Activated naive CD4-positive, alpha-beta T cell treated with Interleukin-2 at 50 U/mL for 16 hours (primary cell): ENCODE measurements around the gene CDC45.

ENCODE experiments used
- DNase-seq: peaks from one replicate; pipeline ENCODE4 v3.0.0-alpha.2; 2020

Gene CDC45

DNA sequence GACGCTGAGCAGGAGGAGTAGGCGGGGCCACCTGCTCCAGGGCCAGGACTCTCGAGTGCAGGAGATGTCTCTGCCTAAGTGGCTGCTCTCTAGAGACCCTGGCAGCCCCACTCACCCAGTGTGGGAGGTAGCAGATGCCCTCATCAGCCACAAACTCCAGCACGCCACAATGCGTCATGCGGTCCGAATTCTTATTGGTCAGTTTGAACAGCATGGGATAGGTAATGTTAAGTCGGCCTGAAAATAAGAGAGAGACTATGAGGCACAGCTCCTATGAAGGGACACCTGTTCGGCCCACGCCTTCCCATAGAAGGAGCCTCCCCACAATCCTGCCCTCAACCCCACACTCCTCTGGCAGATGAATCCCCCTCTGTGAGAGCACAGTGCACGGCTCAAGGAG lies 8.1 kb upstream of the CDC45 start:
- DNase-seq: no peak

GRCh38 chr22:19472233-19472632 lies 7.5 kb upstream of the CDC45 start:
- DNase-seq: no peak

DNA sequence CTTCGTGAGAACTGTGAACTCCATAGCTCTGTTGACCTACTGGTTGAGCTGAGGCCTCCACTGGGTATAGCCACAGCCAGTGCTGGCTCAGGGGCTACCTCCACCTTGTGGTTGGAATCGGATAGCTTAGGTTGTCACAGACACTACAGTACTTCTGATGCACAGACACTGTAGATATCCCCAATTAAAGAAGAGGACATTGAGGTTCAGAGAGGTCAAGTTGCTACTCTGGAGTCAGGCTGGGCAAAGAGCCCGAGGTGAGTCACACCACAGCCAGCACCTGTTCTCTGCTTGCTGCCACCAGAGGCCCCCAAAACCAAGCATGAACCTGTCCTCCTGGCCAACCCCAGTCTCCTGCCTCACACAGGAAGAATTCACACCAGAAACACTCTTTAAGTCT lies 6.1 kb upstream of the CDC45 start:
- DNase-seq: no peak

DNA sequence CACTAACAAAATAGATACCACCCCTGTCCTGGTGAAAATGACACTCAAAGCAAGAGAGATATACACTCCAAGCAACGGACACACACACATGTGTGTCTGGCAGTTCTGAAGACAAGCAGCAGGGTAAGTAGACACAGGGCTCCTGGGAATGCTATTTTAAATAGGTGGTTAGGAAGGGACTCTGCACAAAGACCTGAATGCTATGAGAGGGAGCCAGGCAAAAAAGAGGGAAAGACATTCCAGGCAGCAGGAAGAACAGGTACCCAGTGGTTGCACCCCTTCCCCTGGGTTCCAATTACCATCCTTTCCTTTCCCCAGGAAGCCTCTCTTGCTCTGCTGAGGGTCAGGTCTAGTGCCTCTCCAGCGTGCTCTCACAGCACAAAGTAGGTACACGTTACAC lies 3.7 kb upstream of the CDC45 start:
- DNase-seq: no peak

- DNase-seq: no peak
Observed at GRCh38 chr22:19477321-19478044, 2.2 kb upstream of the CDC45 start.

GRCh38 chr22:19478045-19478900 lies 1.4 kb upstream of the CDC45 start:
- DNase-seq: peak; percentile 21

DNA sequence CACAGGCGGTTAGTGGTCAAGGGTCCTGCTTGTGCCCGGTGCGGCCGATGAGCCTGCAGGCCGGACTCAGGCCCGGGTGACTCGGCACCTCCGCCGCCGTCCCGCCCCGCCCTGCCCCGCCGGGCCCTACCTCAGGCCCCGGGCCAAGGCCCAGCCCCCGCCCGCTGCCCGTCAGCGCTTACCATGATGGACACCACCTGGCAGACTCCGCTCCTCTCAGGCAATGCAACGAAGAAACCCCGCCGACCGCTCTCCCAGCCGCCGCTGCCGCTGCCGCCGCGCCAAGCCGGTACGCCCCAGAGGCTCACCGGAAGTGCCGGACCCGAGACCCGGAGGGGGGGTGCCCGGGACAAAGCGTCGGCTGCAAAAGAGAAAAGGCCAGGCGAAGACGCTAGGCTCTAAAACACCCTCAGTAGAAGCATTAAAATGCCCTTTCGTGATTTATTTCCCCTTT lies 792 bp upstream of the CDC45 start, which contains the start of gene UFD1:
Gene UFD1, minus strand, starts transcription at position 293 of the 454 bp plus-strand sequence. Its CDS starts 108 bp downstream, at position 185.
- peak; percentile 83 for DNase-seq

- no peak for DNase-seq
Observed at GRCh38 chr22:19480173-19480568, 451 bp downstream of the CDC45 start.

DNA sequence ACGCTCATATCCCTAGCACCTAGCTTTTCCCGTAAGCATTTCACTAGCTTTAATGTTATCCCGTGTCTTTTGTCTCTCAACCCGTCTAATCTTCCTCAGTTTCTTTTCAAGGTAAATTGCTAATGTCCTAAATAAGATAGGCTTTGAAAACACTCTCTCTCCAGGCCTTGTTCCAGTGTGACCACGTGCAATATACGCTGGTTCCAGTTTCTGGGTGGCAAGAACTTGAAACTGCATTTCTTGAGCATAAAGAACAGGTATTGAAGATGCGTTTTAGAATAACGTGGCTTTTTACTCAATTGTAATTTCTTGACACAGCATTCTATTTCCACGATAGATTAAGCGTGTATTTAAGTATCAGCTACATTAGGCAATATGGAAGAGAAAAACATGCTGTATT lies 1.1 kb downstream of the CDC45 start:
- no peak for DNase-seq

DNA sequence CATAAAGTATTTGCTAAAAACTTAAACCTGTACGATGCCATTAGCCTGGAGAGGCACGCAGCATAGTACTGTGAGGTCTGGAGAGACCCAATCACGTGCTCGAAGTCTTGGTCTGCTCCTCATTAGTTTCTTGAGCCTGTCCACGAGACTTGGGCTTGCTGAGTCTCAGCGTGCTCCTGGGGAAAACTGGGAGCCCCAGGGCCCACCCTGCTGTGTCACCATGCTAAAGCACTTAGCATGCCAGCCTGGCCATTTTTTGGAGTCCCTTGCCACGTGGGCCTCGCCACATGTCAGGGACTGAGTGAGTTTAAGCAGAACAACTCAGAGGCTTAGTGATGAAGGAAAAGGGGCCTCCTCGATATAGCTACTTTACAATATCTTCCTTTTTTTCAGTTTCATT lies 2.6 kb downstream of the CDC45 start:
- DNase-seq: no peak

- DNase-seq: no peak
Observed at GRCh38 chr22:19483481-19484244, 3.9 kb downstream of the CDC45 start.

- no peak for DNase-seq
Observed at GRCh38 chr22:19488285-19488684, 8.6 kb downstream of the CDC45 start.

DNA sequence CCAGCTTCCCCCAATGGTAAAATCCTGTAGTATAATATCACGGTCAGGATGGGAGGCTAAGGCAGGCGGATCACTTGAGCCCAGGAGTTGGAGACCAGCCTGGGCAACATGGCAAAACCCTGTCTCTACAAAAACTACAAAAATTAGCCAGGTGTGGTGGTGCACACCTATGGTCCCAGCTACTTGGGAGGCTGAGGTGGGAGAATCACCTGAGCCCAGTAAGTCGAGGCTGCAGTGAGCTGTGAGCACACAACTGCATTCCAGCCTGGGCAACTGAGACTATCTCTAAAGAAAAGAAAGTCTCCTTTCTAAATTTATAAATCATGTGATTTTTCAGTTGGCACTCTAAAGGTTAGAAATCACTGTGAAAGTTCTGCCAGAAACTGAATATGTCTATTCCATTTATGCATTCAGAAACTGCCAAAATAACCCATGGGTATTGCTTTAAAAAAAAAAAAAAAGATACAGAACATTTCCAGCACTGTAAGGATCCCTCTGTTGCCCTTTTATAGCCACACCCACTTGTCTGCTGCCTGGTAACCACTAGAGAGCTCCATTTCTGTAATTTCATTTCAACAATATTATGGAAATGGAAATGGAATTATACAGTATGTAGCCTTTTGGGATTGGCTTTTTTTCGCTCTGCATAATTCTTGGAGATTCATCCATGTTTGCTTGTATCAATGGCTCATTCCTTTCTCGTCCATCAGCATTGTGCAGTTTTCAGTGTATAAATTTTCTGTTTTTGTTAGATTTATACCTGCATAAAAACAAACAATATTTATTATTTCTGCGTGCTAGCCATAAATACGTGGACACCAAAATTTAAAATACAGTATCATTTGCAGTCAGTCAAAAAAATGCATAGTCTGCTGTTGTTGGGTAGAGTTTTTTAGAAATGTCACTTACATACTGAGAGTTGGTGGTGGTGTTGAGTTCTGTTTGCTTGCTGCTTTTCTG lies 9.4 kb downstream of the CDC45 start:
- no peak for DNase-seq

GRCh38 chr22:19490628-19491230 lies 11.0 kb downstream of the CDC45 start:
- no peak for DNase-seq

DNA sequence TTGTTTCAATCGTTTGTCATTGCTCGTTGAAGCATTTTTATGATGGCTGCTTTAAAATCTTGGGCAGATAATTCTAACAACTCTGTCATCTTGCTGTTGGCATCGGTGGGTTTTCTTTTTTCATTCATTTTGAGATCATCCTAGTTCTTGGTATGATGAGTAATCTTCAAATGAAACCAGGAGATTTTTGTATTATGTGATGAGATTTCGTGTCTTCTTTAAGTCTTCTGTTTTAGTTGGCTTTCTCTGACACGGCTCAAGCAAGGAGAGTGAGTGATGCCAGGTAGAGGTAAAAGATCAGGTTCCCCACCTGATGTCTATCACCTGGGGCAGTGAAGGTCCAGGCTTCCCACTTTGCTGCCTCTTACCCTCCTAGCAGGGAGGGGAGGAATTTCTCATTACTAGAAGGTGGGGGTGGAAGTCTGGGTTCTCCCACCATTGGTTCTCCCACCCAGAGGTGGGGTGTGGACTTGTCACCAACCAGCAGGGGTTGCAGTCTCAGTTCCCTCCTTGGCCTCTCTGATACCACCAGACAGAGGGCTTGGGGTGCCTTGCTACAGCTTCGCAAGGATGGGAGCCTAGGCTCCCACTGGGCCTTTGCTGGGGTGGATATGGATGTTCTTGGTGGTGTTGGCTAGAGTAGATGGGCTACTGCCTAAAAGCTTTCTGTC lies 12.9 kb downstream of the CDC45 start:
- DNase-seq: no peak

DNA sequence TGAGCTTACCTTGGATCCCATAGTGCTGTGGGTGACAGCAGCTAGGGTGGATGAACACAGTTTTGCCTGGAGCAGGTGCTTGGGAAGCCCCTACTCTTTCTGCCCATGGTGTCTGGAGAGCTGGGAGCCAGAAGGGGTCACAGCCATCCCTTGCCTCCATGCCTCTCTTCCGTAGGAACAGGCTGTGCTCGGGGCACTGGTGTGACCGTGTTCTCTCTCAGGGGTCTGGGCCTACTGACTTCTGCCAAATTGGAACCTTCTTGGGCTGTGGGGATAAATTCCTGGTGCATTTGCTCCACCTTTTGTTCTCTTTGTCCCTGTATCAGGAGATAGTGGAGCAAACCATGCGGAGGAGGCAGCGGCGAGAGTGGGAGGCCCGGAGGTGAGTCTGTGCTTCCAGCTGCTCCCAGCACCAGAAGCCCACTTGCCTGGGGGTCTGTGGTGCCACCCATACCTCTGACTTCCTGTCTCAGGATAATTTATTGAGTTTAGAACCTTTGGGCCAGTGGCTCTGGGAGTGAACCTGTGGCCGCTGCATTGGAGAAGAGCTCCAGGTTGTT lies 14.4 kb downstream of the CDC45 start:
- no peak for DNase-seq

DNA sequence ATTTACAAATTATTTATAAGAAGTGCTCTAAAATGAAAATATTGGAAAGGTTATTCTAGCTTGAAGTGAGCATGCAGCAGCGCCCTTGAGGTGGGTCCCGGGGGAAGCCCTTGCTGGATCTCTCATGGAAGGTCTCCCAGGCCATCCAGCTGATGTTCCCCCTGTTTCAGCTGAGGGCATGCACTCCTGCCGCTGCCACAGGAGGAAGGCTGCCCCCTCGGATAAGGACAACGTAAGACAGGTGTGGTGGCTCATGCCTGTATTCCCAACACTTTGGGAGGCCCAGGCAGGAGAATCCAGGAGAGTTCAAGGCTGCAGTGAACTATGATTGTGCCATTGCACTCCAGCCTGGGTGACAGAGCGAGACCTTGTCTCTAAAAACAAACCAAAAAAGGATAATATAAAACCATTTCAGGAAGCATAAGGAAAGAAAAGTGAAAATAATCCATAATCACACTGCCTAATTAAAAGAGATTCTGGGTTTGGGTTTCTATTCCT lies 15.0 kb downstream of the CDC45 start:
- no peak for DNase-seq

DNA sequence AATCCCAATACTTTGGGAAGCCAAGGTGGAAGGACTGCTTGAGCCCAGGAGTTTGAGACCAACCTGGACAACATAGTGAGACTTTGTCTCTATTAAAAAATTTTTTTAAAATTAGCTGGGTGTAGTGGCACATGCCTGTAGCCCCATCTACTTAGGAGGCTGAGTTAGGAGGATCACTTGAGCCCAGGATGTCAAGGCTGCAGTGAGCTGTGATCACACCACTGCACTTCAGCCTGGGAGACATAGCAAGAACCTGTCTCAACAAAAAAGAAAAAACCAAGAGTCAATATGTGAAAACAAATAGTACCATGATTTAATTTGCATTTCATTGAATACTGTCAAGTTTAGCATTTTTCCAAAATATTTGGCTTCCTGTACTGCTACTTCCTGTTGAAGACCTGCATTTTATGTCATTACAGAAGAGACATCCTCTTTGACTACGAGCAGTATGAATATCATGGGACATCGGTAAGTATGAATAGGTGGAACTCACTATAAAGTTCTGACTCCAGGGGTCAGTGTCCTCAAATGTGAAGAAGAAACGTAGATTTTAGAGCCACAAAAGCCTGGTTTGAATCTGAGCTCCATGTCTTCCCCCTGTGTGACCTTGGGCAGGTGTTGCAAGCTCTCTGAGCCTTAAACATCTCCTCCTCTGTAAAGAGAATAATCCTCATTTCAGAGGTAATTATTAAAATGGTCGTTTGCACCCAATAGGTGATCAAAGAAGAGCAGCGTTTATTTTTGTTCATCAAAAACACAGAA lies 16.0 kb downstream of the CDC45 start:
- DNase-seq: no peak

DNA sequence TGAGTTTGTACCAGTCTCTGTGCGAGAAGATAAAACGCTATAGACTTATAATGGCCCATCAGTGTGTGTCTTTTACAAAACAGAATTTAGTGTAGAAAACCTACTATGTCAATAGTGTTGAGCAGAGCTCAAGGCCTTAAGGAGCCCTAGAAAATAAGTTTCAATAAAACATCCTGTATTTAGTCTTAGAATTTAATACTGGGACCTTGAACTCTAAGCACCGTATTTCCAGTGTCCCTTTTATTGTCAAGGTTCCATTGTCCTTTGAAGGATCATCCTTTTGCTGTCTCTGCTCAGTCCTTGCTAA lies 16.6 kb downstream of the CDC45 start:
- no peak for DNase-seq

DNA sequence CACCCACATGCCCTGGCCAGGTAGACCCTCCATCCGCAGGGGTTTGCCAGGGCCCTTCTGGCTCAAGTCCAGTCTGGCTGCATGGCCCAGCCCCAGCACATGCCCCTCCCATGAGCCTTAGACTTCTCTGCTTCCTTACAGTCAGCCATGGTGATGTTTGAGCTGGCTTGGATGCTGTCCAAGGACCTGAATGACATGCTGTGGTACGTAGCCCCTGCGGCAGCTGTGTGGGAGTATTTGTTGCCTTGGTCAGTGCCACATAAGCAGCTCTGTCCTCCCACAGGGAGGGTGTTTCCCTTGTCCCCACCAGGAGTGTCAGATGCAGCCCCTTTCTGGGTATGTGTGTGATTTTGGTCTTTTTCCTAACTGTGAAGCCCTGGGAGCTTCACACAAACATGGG lies 17.5 kb downstream of the CDC45 start:
- no peak for DNase-seq
